ENCODE results near the gene ERBB2.
"Not testable (repeated sequence)": the region's sequence is repeated elsewhere in the genome, so short reads cannot be mapped to it uniquely, and the experiment has no call there.

Gene ERBB2

GRCh38 chr17:39705786-39706348 is 6.0 kb downstream of the ERBB2 start:
- DNase-seq: no peak

DNA sequence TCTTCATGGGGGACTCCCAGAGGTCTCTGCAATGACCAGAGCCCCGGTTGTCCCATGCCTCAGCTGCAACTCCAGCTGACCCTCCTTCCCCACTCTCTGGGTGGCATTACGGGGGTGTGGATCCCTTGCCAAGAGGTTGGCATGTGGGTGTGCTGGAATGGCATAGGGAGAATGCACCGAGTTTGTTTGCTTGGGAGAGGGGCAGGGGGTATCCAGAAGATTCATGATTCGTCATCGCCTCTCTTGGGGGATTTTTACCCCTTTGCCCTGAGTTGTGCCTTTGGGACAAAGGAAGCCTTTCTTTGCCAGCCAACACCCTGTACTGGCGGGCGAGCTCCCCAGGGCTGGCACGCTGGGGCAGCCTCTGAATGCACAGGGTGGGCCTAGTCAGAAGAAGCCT is 6.5 kb downstream of the ERBB2 start:
- DNase-seq: no peak

DNA sequence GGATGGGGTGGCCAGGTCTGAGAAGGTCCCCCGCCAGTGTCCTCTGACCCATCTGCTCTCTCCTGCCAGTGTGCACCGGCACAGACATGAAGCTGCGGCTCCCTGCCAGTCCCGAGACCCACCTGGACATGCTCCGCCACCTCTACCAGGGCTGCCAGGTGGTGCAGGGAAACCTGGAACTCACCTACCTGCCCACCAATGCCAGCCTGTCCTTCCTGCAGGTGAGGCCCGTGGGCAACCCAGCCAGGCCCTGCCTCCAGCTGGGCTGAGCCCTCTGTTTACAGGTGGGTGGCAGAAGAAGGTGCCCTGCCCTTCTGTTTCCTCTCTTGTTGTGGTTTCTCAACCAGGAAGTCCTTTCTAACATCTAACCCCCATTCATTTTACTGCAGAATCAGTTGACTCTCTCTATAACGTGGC is 7.1 kb downstream of the ERBB2 start:
- peak in 1 of 2 donors; percentile 25 for DNase-seq

- DNase-seq: peak in 1 of 2 donors; percentile 23
Observed at GRCh38 chr17:39709319-39709997, 9.6 kb downstream of the ERBB2 start.

- DNase-seq: no peak
Observed at GRCh38 chr17:39709998-39710964, 10.4 kb downstream of the ERBB2 start.

- not testable (repeated sequence) for DNase-seq
Observed at GRCh38 chr17:39711071-39711470, 11.2 kb downstream of the ERBB2 start.

DNA sequence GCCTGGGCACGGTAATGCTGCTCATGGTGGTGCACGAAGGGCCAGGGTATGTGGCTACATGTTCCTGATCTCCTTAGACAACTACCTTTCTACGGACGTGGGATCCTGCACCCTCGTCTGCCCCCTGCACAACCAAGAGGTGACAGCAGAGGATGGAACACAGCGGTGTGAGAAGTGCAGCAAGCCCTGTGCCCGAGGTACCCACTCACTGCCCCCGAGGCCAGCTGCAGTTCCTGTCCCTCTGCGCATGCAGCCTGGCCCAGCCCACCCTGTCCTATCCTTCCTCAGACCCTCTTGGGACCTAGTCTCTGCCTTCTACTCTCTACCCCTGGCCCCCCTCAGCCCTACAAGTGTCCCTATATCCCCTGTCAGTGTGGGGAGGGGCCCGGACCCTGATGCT is 12.0 kb downstream of the ERBB2 start:
- DNase-seq: no peak

- DNase-seq: no peak
Observed at GRCh38 chr17:39714234-39714633, 14.4 kb downstream of the ERBB2 start.

GRCh38 chr17:39715375-39716072 is 15.7 kb downstream of the ERBB2 start:
- DNase-seq: no peak

DNA sequence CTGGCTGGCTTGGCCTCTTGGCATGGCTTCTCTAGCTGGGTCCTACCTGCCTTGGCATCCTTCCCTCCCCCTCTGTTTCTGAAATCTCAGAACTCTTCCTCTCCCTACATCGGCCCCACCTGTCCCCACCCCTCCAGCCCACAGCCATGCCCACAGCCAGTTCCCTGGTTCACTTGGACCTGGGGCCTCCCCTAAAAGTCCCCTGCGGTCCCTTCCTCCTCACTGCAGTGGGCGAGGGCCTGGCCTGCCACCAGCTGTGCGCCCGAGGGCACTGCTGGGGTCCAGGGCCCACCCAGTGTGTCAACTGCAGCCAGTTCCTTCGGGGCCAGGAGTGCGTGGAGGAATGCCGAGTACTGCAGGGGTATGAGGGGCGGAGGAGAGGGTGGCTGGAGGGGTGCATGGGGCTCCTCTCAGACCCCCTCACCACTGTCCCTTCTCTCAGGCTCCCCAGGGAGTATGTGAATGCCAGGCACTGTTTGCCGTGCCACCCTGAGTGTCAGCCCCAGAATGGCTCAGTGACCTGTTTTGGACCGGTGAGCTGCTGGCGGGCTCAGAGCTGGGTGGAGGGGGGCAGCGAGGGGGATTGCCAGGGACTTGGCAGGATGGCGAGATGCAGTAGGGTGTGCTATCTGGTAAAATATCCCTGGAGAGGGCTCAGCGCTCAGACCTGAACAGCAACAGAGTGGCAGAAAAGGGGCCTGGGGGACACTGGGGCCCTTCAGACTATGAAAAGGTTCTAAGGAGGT is 16.4 kb downstream of the ERBB2 start:
- no peak for DNase-seq

- DNase-seq: no peak
Observed at GRCh38 chr17:39716879-39717536, 17.1 kb downstream of the ERBB2 start.

DNA sequence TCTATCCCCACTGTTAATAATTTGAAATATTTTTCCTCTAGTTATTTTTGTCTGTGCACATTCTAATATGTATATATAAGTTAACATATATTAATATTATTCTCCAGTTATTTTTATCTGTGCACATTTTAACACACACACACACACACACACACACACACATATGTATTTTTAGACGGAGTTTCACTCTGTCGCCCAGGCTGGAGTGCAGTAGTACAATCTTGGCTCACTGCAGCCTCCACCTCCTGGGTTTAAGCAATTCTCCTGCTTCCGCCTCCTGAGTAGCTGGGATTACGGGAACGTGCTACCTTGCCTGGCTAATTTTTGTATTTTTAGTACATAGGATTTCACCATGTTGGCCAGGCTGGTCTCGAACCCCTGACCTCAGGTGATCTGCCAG is 17.8 kb downstream of the ERBB2 start:
- DNase-seq: no peak

- DNase-seq: no peak
Observed at GRCh38 chr17:39719563-39720355, 19.9 kb downstream of the ERBB2 start.

- DNase-seq: no peak
Observed at GRCh38 chr17:39722104-39722503, 22.2 kb downstream of the ERBB2 start.

GRCh38 chr17:39722965-39723848 is 23.3 kb downstream of the ERBB2 start:
- no peak for DNase-seq

- DNase-seq: no peak
Observed at GRCh38 chr17:39724731-39725130, 24.9 kb downstream of the ERBB2 start.

DNA sequence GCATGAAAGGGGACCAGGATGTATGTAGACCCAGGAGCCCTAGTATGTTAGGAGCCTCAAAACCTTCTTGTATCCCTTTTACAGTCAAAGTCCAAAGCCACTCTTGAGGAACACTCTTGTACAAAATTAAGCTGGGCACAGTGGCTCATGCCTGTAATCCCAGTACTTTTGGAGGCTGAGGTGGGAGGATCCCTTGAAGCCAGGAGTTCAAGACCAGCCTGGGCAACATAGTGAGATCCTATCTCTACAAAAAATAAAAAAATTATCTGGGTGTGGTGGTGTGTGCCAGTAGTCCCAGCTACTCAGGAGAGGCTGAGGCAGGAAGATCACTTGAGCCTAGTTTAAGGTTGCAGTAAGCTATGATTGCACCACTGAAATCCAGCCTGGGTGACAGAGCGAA is 26.1 kb downstream of the ERBB2 start:
- DNase-seq: not testable (repeated sequence)

DNA sequence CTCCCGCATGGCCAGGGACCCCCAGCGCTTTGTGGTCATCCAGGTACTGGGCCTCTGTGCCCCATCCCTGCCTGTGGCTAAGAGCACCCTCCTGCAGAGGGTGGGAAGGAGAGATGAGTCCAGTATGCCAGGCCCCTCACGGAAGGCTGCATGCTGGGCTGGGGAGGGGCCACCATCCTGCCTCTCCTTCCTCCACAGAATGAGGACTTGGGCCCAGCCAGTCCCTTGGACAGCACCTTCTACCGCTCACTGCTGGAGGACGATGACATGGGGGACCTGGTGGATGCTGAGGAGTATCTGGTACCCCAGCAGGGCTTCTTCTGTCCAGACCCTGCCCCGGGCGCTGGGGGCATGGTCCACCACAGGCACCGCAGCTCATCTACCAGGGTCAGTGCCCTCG is 26.8 kb downstream of the ERBB2 start:
- no peak for DNase-seq

DNA sequence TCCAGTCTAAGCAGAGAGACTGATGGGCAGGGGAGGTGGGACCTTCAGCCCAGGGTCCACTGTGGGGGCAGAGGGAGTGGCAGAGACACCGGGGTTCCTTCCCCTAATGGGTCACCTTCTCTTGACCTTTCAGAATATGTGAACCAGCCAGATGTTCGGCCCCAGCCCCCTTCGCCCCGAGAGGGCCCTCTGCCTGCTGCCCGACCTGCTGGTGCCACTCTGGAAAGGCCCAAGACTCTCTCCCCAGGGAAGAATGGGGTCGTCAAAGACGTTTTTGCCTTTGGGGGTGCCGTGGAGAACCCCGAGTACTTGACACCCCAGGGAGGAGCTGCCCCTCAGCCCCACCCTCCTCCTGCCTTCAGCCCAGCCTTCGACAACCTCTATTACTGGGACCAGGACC is 27.7 kb downstream of the ERBB2 start:
- DNase-seq: no peak
